Measurements from ENCODE around the gene ETAA1.

GRCh38 chr2:67394734-67395133 lies 2.4 kb upstream of the ETAA1 start:
- TF ChIP-seq POLR2AphosphoS5 (IDR thresholded peaks at IDR 0.05) (no peak), POLR2A (IDR thresholded peaks at IDR 0.05) (no peak)

Measured in prostate gland (tissue), 1 donor.